Esophagus muscularis mucosa (tissue), 4 donors: ENCODE results near the gene KLF17.
"Not testable (repeated sequence)": the region's sequence is repeated elsewhere in the genome, so short reads cannot be mapped to it uniquely, and the experiment has no call there.

Experiments used
- CTCF ChIP-seq, 3 experiments: fragments of 200-600 bp in 2 of 3; fragments of 450-650 bp in 1 of 3; sonication (generic) in 2 of 3; IDR thresholded peaks; one replicate each; pipeline ENCODE4 v1.5.1; 2017 to 2019; ENCODE audit warnings: antibody characterized with exemption in 3 of 3, mild to moderate bottlenecking in 2 of 3, moderate library complexity in 1 of 3
- EP300 ChIP-seq: sonication (generic); formaldehyde crosslinking; IDR thresholded peaks from one replicate; pipeline ENCODE4 v1.6.1; 2017; ENCODE audit warnings: antibody characterized with exemption
- POLR2AphosphoS5 ChIP-seq, 2 donors: sonication (generic); formaldehyde crosslinking; IDR thresholded peaks; one replicate each; pipeline ENCODE4 v1.6.1; 2017; ENCODE audit warnings: antibody characterized with exemption in 2 of 2

- TF ChIP-seq CTCF (IDR thresholded peaks at IDR 0.05); POLR2AphosphoS5 (IDR thresholded peaks at IDR 0.05); EP300: not testable (repeated sequence)
These were observed 1.3 kb upstream of the KLF17 start for GRCh38 chr1:44117272-44117671.
